ENCODE measurements around the gene ROBO2. TPM values are rescaled to one million over a fixed set of nuclear protein-coding genes. Genes with fewer than 3 reads are reported as not detected.

The ROBO2 gene
- 0.07 TPM in 1 of 2 replicates, not detected in the other for total RNA-seq (2014; rRNA removed; shearing (Covaris generic); ENCODE audit: low replicate concordance)

DNA sequence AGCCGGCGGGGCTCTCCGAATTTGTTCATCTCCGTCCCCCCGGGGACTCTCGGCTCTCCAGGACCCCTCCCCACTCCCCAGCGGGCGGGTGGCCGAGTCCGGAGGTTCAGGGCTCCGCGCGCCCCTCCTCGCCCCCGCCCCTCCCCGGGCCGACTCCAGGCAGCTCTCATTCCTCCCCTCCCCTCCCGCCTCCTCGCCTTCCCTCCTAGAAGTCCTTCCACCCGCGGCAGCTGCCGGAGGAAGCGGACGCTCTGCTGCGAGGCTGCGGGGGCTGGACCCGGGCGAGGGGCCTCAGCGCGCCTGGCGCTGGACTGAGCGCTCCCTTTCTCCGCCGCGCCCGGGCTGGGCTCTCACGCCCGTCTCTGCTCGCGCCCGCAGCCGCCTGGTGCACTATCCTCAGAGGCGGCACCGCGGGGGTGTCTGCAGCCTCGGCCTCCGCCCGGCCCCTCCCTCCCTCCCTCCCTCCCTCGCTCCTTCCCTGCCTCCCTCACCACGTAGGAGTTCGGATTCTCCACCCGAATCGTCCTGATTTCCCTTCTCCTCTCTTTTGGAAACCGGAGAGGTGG, at the start of gene ROBO2:
Gene ROBO2 (plus strand): TSS at position 494 of the 566 bp plus-strand sequence. CDS start 687 bp downstream, outside the sequence.
- Histone ChIP-seq H3K27me3 (peaks cover 14% of the 10 kb centered on the region), H3K36me3 (no peaks in the 10 kb centered on the region), H3K4me3 (peak within 1 kb of the TSS; percentile 17; the same call in 1 of the 2 replicates), H3K9me3 (no peaks in the 10 kb centered on the region)
- peak; percentile 23 for DNase-seq

- Histone ChIP-seq H3K36me3 (no peaks in the 10 kb centered on the region), H3K4me3 (no peak overlapping the region), H3K9me3 (no peaks in the 10 kb centered on the region), H3K27me3 (no peaks in the 10 kb centered on the region)
- DNase-seq: no peak
Measured at GRCh38 chr3:76990606-76991005, 49.3 kb upstream of the ROBO2 start.

DNA sequence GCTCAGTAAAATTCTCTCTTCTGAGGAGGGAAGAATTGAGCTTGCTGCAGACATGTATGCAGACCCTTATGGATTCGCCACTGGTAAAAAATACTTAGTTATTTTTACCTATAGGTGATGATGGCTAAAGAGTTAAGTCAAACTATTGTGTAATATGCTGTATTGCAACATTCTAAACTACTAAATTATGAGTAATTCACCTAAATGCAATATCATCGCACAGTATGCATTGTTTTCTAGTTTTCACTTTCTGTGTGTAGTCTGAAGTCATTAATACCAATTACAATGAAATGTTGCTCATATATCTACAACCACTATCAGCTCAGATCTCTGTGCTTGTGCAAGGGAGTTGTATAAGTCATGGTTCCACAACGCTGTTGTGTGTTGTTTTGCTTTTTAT, 48.7 kb upstream of the ROBO2 start:
- H3K27me3 ChIP-seq: no peaks in the 10 kb centered on the region
- DNase-seq: no peak

GRCh38 chr3:76997733-76998132, 42.2 kb upstream of the ROBO2 start:
- H3K9me3 ChIP-seq: no peaks in the 10 kb centered on the region
- H3K27me3 ChIP-seq: no peaks in the 10 kb centered on the region
- H3K36me3 ChIP-seq: no peaks in the 10 kb centered on the region
- peak; percentile 16 for DNase-seq
- H3K4me3 ChIP-seq: no peak overlapping the region

More for the DNA sequence above, 48.7 kb upstream of the ROBO2 start:
- no peaks in the 10 kb centered on the region for H3K9me3 ChIP-seq
- no peak overlapping the region for H3K4me3 ChIP-seq
- H3K36me3 ChIP-seq: no peaks in the 10 kb centered on the region

DNA sequence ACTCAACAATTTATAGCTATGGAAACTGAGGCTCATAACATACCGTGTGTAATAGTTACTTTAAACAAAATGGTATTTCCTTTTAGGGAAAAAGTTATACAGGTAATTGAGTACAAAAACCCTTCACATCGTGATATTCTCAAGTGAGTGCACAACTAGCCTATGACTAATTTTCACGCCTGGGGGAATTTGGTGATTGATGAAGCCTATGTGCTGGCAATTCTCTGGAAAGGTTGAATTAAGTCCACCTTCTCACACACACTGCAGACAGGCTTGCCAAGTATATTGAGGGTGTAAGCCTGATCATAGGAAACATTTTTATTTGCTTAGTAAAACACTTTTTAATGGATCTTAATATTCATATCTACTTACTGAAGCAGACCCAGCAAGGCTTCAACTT, 41.3 kb upstream of the ROBO2 start:
- no peaks in the 10 kb centered on the region for H3K36me3 ChIP-seq
- H3K9me3 ChIP-seq: no peaks in the 10 kb centered on the region
- no peak overlapping the region for H3K4me3 ChIP-seq
- DNase-seq: no peak
- H3K27me3 ChIP-seq: no peaks in the 10 kb centered on the region

DNA sequence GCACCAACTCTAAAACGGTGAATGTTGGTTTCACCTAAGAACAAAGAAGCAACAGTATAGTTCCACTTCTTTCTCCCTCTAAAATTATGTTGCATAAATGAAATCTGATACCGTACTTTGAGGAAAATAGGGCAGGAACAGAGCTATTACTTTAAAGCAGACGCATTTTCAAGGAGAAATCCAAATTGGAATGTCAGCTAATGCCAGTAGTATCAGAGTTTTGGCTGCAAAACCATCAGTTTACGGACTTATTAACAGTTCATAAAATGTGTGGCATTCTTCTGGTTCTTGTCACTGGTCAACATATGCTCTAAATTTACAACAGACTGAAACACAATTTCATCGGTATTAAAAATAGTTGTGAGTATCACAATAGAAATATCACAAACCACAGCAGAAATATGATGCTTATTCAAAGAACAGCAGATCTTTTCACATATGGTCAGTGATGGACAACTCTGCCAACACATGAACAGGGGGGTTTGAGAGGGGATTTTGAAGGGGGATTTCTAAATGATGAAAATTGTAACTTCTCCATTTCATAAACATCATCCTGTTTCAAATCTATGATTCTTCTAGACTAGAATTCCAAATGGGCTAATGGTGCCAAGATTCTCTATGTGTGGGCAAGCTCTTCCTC, 38.7 kb upstream of the ROBO2 start:
- DNase-seq: no peak

GRCh38 chr3:77014226-77014625, 25.7 kb upstream of the ROBO2 start:
- Histone ChIP-seq H3K27me3 (no peaks in the 10 kb centered on the region), H3K4me3 (no peak overlapping the region), H3K9me3 (no peaks in the 10 kb centered on the region), H3K36me3 (no peaks in the 10 kb centered on the region)
- DNase-seq: no peak

More for the DNA sequence above, 38.7 kb upstream of the ROBO2 start:
- no peaks in the 10 kb centered on the region for H3K27me3 ChIP-seq
- no peaks in the 10 kb centered on the region for H3K36me3 ChIP-seq
- no peaks in the 10 kb centered on the region for H3K9me3 ChIP-seq
- H3K4me3 ChIP-seq: no peak overlapping the region

DNA sequence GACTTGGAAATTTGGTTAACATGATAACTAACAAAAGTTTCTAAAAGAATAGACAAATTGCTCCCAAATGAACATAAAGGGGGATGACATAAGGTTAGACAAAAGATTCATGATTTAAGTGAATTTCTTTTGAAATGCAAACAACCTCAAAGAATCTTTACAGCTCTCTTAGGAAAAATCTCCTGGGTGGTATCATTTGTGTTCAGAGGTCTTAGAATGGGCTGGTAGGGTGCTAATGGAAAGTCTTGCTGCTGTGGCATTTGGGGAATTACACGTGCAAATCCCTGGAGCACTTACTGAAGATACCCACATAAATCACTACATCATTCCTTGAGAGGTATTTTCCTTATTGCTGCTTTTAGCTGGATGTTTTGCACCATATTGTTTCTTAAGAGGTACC, 14.4 kb upstream of the ROBO2 start:
- Histone ChIP-seq H3K9me3 (no peaks in the 10 kb centered on the region), H3K36me3 (no peaks in the 10 kb centered on the region), H3K4me3 (no peak overlapping the region), H3K27me3 (no peaks in the 10 kb centered on the region)
- no peak for DNase-seq

DNA sequence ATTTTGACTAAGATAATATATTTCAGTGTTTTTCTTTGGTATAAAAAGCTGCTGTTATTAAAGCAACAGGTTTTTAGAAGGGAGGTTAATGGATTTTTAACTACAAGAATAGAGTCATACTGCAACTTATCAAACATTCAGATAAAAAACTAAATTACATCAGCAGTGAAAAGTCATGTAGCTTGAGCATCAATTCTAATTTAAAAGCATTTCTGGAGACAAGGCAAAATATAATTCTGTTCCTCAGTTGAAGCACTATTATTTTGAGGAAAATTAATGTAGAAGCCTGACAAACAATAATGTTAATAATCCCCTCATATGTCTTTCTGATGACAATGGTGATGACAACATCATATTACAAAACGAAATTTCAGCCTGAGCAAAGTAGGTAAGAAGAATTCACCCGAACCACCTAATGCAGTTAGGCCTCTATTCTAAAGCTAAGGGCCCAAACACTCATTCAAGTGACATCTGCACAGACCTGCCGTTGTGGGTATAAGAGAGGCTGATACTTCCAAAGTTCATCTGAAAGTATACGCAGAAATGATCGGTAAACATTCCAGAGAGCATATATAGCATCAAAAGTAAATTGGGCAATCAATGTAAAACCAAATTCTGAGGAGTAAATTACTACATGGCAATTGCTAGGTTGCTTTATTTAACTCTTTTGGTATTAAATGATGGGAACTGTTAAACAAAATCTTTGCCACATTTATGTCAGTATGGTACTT, 12.8 kb upstream of the ROBO2 start:
- Histone ChIP-seq H3K4me3 (no peak overlapping the region), H3K27me3 (no peaks in the 10 kb centered on the region), H3K9me3 (no peaks in the 10 kb centered on the region), H3K36me3 (no peaks in the 10 kb centered on the region)
- DNase-seq: no peak

DNA sequence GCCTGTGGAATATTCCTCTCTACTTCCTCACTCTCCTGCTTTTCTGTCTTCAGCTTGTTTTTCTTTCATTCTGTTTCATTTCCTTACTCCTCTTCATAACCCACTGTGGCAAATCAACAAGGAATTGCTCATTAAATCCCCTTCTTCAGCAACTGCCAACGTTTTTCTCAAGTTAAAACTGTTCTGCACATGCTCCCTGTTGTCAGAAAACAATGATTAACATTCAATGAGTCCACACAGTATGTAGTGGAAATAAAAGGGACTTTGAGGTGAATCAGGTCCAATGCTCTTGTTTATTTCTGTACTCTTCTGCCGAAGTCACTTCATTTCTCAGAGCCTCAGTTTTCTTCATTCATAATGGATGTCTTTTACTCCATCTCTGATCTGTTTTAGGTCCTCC, 11.9 kb upstream of the ROBO2 start:
- Histone ChIP-seq H3K9me3 (no peaks in the 10 kb centered on the region), H3K4me3 (no peak overlapping the region), H3K27me3 (no peaks in the 10 kb centered on the region), H3K36me3 (no peaks in the 10 kb centered on the region)
- no peak for DNase-seq

DNA sequence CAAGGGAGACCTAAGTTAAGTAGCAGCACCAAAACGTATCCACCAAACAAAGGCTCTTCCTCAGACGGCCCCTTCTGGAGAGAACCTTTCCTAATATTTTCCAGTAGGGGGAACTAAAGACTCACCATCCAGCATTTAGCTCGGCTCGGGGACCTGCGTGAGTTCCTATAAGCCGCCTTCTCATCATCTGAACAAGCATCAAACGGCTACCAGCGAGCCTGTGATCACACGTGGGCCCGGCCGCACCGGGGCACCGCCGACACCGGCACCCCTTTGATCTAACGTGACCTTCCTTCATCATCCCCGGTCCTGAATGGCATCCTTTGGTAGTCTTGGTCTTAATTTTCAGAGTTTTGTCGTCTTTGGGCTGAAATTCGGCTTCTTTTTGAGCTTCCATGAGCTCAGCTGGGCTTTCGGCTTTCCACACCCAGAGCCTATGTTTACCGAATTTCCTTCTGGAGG, 1.4 kb upstream of the ROBO2 start:
- no peaks in the 10 kb centered on the region for H3K36me3 ChIP-seq
- H3K4me3 ChIP-seq: 0 out of 2 replicates have a peak overlapping the region, but pooled peaks have one; percentile 11
- peaks cover 14% of the 10 kb centered on the region for H3K27me3 ChIP-seq
- DNase-seq: peak; percentile 43
- H3K9me3 ChIP-seq: no peaks in the 10 kb centered on the region

GRCh38 chr3:77038930-77039605, 831 bp upstream of the ROBO2 start:
- Histone ChIP-seq H3K4me3 (peak overlapping the region; percentile 17; the same call in 1 of the 2 replicates), H3K36me3 (no peaks in the 10 kb centered on the region), H3K9me3 (no peaks in the 10 kb centered on the region), H3K27me3 (peaks cover 14% of the 10 kb centered on the region)
- DNase-seq: no peak

GRCh38 chr3:77040216-77040615, 317 bp downstream of the ROBO2 start:
- Histone ChIP-seq H3K9me3 (no peaks in the 10 kb centered on the region), H3K4me3 (peak overlapping the region; percentile 17; the same call in 1 of the 2 replicates), H3K36me3 (no peaks in the 10 kb centered on the region), H3K27me3 (peaks cover 14% of the 10 kb centered on the region)
- no peak for DNase-seq

DNA sequence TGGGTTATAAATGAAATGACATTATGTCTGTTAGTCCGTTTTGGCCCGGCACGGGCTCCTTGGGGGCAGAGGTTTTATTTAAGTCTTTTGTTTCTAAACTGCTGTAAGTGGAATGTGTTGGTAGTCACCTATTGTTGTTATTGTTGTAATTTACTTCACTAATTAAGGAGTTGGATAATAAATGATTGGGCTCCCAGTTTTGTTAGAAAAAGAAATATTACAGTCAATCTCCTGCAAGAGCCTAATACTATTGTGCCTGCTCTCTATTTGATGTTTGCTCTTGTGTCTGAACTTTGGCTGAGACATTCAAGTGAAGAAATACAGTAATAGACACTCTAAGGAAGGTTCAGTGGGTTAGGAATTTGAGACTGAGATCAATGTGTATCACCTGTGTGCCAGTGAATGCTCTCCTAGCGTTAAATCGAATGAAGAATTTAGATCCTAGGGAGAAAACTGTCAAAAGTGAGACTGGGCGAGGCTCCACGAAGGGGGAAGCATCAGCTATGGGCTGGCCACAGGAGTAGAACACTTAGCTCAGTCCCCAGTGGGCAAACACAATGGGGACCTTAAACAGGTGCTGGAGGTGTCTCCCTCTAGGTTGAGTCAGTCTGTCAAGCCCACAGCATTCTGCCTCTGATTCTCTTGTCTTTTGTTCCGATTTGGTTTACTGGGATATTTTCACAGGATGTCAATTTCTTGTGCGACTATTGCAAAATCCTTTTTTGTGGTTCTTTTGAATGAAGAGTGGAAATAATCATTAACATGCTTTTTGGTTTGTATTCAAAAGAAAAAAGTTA, 1.2 kb downstream of the ROBO2 start:
- H3K27me3 ChIP-seq: peaks cover 14% of the 10 kb centered on the region
- no peaks in the 10 kb centered on the region for H3K36me3 ChIP-seq
- no peaks in the 10 kb centered on the region for H3K9me3 ChIP-seq
- no peak for DNase-seq
- no peak overlapping the region for H3K4me3 ChIP-seq

- Histone ChIP-seq H3K4me3 (no peak overlapping the region), H3K27me3 (peaks cover 14% of the 10 kb centered on the region), H3K36me3 (no peaks in the 10 kb centered on the region), H3K9me3 (no peaks in the 10 kb centered on the region)
- DNase-seq: no peak
Measured at GRCh38 chr3:77041811-77042210, 1.9 kb downstream of the ROBO2 start.

GRCh38 chr3:77042343-77042742, 2.4 kb downstream of the ROBO2 start:
- Histone ChIP-seq H3K36me3 (no peaks in the 10 kb centered on the region), H3K4me3 (no peak overlapping the region), H3K9me3 (no peaks in the 10 kb centered on the region), H3K27me3 (peaks cover 14% of the 10 kb centered on the region)
- no peak for DNase-seq

All from MG63 (cell line).